Measurements from ENCODE around the gene RPS23.

Gene RPS23

DNA sequence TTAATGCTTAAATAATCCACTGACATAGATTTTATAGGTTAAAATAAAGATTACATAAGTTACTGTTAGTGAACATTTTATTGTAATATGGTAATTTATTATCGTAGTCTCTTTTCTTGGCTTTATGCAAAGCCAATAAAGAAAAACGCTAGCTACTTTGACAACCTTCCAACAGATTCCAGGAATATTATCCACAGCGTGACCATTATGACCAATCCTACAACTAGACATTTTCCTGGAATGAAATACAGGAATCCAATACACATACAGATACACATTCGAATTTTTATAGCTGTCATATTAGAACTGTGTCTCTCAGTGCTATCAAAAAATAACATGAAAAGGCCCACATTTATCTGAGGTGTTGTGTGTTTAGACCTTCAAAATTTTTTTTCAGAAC is 13.1 kb downstream of the RPS23 start:
- no peak for DNase-seq (ENCODE audit: low read depth)
- no peak overlapping the region for H3K4me3 ChIP-seq (ENCODE audit: low read depth, low read length)
- TF ChIP-seq CTCF (IDR thresholded peaks at IDR 0.05; ENCODE audit: insufficient read depth, low read depth, low read length, missing control alignments) = no peak

GRCh38 chr5:82259172-82259800 is 18.9 kb downstream of the RPS23 start:
- peak; percentile 38 for TF ChIP-seq CTCF (IDR thresholded peaks at IDR 0.05; ENCODE audit: insufficient read depth, low read depth, low read length, missing control alignments)
- DNase-seq (ENCODE audit: low read depth) = no peak
- no peak overlapping the region for H3K4me3 ChIP-seq (ENCODE audit: low read depth, low read length)

GRCh38 chr5:82257729-82258128 is 20.4 kb downstream of the RPS23 start:
- no peak for DNase-seq (ENCODE audit: low read depth)
- H3K4me3 ChIP-seq (ENCODE audit: low read depth, low read length) = no peak overlapping the region
- no peak for TF ChIP-seq CTCF (IDR thresholded peaks at IDR 0.05; ENCODE audit: insufficient read depth, low read depth, low read length, missing control alignments)

DNA sequence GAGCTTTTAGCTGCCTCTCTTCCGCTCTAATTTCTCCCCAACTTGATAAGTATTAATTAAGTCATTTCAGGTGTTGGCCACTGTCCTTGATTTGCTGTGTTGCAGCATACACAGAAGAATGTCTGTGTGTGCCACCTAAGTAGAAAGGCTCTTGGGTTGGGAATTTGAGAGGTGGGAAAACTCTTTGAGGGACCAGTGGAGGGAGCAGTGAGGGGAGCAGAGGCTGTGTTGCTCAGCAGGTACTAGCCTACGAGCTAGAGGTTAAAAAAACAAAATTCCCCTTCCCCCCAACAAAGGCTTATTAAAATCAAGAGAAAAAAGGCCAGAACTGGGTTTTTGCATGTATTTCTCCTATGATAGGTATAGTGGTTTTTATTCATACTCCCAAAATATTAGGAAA is 20.9 kb downstream of the RPS23 start:
- no peak overlapping the region for H3K4me3 ChIP-seq (ENCODE audit: low read depth, low read length)
- no peak for DNase-seq (ENCODE audit: low read depth)
- no peak for TF ChIP-seq CTCF (IDR thresholded peaks at IDR 0.05; ENCODE audit: insufficient read depth, low read depth, low read length, missing control alignments)

DNA sequence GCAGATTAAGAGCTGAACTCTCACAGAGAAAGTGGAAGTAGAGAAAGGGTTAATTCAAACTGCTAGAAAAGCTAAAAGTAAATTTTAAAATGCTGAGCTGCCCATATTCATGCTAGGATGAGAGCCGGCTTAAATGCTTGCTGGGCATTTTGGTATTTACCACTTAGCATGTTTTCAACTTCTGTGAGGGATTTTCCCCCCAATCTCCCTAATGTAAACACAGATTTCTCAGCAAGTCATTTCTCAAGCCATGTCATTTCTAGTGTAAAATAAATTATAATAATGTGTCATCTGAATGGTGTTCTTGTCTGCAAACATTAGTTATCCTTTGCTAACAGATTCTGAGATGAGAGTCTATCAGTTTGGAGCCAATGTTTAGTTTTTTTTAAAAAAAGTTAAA is 22.3 kb downstream of the RPS23 start:
- no peak for TF ChIP-seq CTCF (IDR thresholded peaks at IDR 0.05; ENCODE audit: insufficient read depth, low read depth, low read length, missing control alignments)

GRCh38 chr5:82252744-82253143 is 25.4 kb downstream of the RPS23 start:
- no peak for TF ChIP-seq CTCF (IDR thresholded peaks at IDR 0.05; ENCODE audit: insufficient read depth, low read depth, low read length, missing control alignments)
- H3K4me3 ChIP-seq (ENCODE audit: low read depth, low read length) = no peak overlapping the region
- no peak for DNase-seq (ENCODE audit: low read depth)

More for the DNA sequence above, 22.3 kb downstream of the RPS23 start:
- no peak for DNase-seq (ENCODE audit: low read depth)
- H3K4me3 ChIP-seq (ENCODE audit: low read depth, low read length) = no peak overlapping the region

DNA sequence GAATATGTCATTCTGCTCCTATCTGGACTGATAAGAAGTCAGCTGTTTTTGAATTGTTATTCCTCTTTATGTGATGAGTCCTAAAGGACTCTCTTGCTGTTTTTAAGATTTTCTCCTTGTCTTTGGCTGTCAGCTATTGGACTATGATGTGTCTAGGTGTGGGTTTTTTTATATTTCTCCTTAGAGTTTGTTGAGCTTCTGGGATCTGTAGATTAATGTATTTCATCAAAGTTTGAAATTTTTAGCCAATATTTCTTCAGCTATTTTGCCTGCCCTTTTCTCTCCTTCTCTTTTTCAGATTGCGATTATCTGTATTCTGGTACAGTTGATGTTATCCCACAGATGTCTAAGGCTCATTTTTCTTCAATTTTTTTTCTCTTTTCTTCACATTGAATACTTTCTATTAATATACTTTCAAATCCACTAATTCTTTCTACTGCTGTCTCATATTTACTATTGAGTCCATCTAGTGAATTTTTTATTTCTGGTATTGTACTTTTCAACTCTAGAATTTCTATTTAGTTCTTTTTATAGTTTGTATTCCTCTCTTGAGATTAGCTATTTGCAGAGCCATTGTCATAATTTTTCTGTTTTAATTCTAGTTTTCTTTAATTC is 31.1 kb downstream of the RPS23 start:
- no peak for DNase-seq (ENCODE audit: low read depth)
- no peak for TF ChIP-seq CTCF (IDR thresholded peaks at IDR 0.05; ENCODE audit: insufficient read depth, low read depth, low read length, missing control alignments)
- H3K4me3 ChIP-seq (ENCODE audit: low read depth, low read length) = no peak overlapping the region
